HUDEP-2 (cell line): ENCODE data around the gene AVPR1A.

Source experiments
- DNase-seq, 76 experiments: peaks; one replicate each; lab custom pipeline; 2025; ENCODE audit not compliant: unreplicated experiment in 76 of 76; lab: John Stamatoyannopoulos, UW

Gene AVPR1A

GRCh38 chr12:63095369-63095980 is 55.5 kb downstream of the AVPR1A start:
- no peak for DNase-seq

DNA sequence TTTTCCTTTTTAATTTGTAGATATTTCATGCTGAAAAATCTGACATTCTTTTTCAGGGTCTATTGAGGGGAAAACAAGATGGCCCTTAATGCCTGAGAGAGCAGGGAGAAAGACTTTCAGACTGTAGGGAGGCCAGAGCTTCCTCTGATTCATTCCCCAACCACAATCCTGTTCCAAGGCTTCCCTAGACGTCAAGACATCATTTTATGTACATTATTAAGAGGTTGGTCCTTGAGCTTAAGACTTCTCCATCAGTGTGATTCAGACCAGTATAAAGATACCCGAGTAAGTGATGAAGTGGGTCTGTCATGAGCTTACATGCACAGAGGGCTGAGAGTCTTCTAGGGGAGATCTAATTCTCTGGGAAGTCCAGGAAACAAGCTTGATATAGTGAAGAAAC is 57.3 kb downstream of the AVPR1A start:
- DNase-seq: no peak

GRCh38 chr12:63093084-63093483 is 57.9 kb downstream of the AVPR1A start:
- no peak for DNase-seq
